ENCODE results near the gene VWA1.
"Not testable (repeated sequence)": the region's sequence is repeated elsewhere in the genome, so short reads cannot be mapped to it uniquely, and the experiment has no call there.

Gene VWA1

GRCh38 chr1:1406101-1406820 is 29.2 kb upstream of the VWA1 start:
- DNase-seq: no peak

- DNase-seq: peak; percentile 97
These were observed 28.5 kb upstream of the VWA1 start, which contains the start of gene MRPL20 for GRCh38 chr1:1406821-1407635. Gene MRPL20 (minus strand): TSS chr1:1407293. CDS start chr1:1407217, 76 bp downstream.

DNA sequence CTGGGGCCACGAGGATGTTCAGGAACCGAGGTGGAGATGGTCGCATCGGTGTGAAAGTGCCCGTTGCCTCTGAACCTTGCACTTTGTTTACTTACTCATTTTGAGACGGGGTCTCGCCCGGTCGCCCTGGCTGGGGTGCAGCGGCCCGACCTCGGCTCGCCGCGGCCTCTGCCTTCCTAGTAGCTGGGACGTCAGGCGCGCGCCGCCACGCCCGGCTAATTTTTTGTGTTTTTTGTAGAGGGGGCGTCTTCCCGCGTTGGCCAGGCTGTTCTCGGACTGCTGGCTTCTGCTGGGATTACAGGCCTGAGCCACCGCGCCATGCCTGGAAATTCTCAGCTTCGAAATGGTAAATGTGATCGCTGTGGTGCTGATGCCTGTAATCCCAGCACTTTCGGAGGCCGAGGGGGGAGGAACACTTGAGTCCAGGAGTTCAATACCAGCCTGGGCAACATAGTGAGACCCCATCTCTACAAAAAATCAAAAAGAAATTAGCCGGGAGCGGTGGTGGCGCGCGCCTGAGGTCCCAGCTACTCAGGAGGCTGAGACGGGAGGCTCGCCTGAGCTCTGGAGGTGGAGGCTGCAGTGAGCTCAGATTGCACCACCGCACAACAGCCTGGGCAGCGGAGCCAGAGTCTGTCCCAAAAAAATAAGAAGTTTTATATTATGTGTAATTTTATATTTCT is 27.7 kb upstream of the VWA1 start:
- peak; percentile 32 for DNase-seq

GRCh38 chr1:1410238-1410637 is 25.3 kb upstream of the VWA1 start:
- DNase-seq: not testable (repeated sequence)

GRCh38 chr1:1411626-1412025 is 23.9 kb upstream of the VWA1 start:
- DNase-seq: no peak

GRCh38 chr1:1412311-1412902 is 23.1 kb upstream of the VWA1 start:
- not testable (repeated sequence) for DNase-seq

- no peak for DNase-seq
These were observed 19.7 kb upstream of the VWA1 start for GRCh38 chr1:1415751-1416150.

DNA sequence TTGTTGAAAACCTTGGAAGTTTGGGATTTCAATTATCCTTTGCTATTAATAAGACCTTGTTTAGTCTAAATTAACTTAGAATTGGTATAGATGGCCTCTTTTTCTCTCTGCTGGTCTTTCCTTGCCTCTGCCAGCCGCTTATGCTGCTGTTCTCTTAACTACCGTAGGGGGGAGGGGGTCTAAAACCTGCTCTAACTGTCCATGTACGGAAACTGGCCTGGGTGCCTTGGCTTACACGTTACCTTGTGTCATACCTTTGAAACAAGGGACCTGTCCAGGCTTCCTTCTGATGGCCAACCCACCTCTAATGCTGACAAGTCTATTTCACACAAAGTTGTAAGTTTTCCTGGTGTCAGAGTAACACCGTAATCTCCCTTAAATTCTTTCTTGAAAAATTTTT is 18.1 kb upstream of the VWA1 start:
- not testable (repeated sequence) for DNase-seq

- not testable (repeated sequence) for DNase-seq
These were observed 17.5 kb upstream of the VWA1 start for GRCh38 chr1:1417825-1418463.

GRCh38 chr1:1418464-1419362 is 16.8 kb upstream of the VWA1 start:
- DNase-seq: no peak

- DNase-seq: no peak
These were observed 16.1 kb upstream of the VWA1 start for GRCh38 chr1:1419363-1419812.

- DNase-seq: no peak
These were observed 15.5 kb upstream of the VWA1 start for GRCh38 chr1:1419813-1420653.

GRCh38 chr1:1420654-1421141 is 14.8 kb upstream of the VWA1 start:
- DNase-seq: no peak

GRCh38 chr1:1421147-1421906 is 14.2 kb upstream of the VWA1 start, which contains the start of gene ANKRD65:
Gene ANKRD65 (minus strand): TSS chr1:1421276. CDS start chr1:1421005, 271 bp downstream.
- DNase-seq: no peak

DNA sequence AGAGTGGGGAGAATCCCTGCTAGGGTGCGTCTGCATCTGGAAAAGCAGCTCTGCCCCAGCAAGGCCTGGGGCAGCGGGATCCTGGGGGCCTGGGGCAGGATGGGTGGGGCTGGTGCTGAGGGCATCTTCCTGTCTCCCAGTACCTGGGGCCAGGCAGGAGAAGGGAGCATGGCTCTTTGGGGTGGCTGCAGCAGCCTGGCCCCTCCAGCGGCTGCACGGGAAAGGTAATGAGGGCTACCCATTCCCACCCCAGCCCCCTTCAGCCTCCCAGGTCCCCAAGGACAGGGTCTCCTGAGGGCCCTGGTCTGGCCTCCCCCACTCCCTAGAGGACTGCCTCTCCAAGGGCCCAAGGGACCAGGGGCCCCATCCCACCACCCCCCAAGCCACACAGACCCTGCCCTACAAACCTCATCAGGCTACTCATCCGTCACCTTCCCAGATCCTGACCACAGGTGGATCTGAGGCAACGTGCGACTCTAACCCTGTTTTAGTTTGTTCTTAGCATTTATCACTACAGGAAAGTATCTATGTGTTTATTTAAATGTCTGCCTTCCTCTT is 13.5 kb upstream of the VWA1 start:
- DNase-seq: no peak

GRCh38 chr1:1422465-1423244 is 12.8 kb upstream of the VWA1 start:
- no peak for DNase-seq

DNA sequence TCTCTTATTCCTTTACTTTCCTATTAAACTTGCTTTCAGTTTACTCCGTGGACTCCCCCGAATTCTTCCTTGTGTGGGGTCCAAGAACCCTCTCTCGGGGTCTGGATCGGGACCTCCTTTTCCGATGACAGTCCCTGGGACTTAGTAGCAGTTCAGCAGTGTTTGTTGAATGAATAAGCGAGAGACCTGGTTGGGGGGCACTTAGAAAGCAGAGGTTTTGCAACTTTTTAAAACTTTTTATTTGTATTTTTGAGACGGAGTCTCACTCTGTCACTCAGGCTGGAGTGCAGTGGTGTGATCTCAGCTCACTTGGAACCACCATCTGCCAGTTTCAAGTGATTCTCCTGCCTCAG is 12.3 kb upstream of the VWA1 start:
- DNase-seq: no peak

DNA sequence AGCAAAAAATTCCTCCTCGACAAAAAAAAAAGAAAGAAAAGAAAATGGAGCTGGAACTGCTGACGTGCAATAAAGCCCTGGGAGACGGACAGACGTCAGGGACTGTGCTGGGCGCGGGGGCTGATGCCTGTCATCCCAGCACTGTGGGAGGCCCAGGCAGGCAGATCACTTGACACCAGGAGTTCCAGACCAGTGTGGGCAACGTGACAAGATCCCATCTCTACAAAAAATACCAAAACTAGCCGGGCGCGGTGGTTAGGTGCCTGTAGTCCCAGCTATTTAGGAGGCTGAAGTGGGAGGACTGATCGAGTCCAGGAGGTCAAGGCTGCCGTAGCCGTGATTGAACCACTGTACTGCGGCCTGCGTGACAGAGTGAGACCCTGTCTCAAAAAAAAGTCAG is 10.8 kb upstream of the VWA1 start:
- no peak for DNase-seq

- no peak for DNase-seq
These were observed 10.1 kb upstream of the VWA1 start for GRCh38 chr1:1425426-1425752.
